HG02642 (cell line): ENCODE data around the gene CCDC157.

ENCODE experiments used
- ATAC-seq: cut with Tn5 transposase; IDR thresholded peaks from one replicate; pipeline ENCODE4 v1.9.1; 2021; ENCODE audit warnings: mild to moderate bottlenecking; ENCODE audit not compliant: unreplicated experiment, poor library complexity

CCDC157 gene

GRCh38 chr22:30405731-30406130, 48.9 kb downstream of the CCDC157 start:
- no peak for ATAC-seq

- ATAC-seq: no peak
These were observed 49.6 kb downstream of the CCDC157 start for GRCh38 chr22:30406400-30406799.

GRCh38 chr22:30408388-30409102, 51.7 kb downstream of the CCDC157 start:
- ATAC-seq: no peak

- no peak for ATAC-seq
These were observed 55.0 kb downstream of the CCDC157 start for GRCh38 chr22:30411780-30412179.

- ATAC-seq: no peak
These were observed 56.2 kb downstream of the CCDC157 start for GRCh38 chr22:30413001-30413400.

GRCh38 chr22:30413745-30414524, 57.1 kb downstream of the CCDC157 start:
- ATAC-seq: no peak

- no peak for ATAC-seq
These were observed 57.8 kb downstream of the CCDC157 start for GRCh38 chr22:30414525-30415047.

- no peak for ATAC-seq
These were observed 59.6 kb downstream of the CCDC157 start for GRCh38 chr22:30416403-30416802.

- no peak for ATAC-seq
These were observed 60.0 kb downstream of the CCDC157 start for GRCh38 chr22:30416837-30417236.

- ATAC-seq: no peak
These were observed 63.7 kb downstream of the CCDC157 start for GRCh38 chr22:30420347-30421125.

- no peak for ATAC-seq
These were observed 65.1 kb downstream of the CCDC157 start for GRCh38 chr22:30421695-30422480.

GRCh38 chr22:30422481-30423300, 65.9 kb downstream of the CCDC157 start:
- no peak for ATAC-seq

GRCh38 chr22:30423301-30423958, 66.6 kb downstream of the CCDC157 start:
- ATAC-seq: peak; percentile 36

GRCh38 chr22:30423959-30424533, 67.2 kb downstream of the CCDC157 start:
- peak; percentile 85 for ATAC-seq

GRCh38 chr22:30424534-30425326, 67.9 kb downstream of the CCDC157 start:
- no peak for ATAC-seq

GRCh38 chr22:30425327-30425615, 68.5 kb downstream of the CCDC157 start:
- no peak for ATAC-seq

GRCh38 chr22:30425616-30426387, 69.0 kb downstream of the CCDC157 start, which contains the start of gene MTFP1:
MTFP1 (plus strand) TSS chr22:30425768; CDS start chr22:30425880, 112 bp downstream.
- ATAC-seq: no peak
